Measurements from ENCODE around the gene MND1.

The MND1 gene, protein sequence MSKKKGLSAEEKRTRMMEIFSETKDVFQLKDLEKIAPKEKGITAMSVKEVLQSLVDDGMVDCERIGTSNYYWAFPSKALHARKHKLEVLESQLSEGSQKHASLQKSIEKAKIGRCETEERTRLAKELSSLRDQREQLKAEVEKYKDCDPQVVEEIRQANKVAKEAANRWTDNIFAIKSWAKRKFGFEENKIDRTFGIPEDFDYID

DNA sequence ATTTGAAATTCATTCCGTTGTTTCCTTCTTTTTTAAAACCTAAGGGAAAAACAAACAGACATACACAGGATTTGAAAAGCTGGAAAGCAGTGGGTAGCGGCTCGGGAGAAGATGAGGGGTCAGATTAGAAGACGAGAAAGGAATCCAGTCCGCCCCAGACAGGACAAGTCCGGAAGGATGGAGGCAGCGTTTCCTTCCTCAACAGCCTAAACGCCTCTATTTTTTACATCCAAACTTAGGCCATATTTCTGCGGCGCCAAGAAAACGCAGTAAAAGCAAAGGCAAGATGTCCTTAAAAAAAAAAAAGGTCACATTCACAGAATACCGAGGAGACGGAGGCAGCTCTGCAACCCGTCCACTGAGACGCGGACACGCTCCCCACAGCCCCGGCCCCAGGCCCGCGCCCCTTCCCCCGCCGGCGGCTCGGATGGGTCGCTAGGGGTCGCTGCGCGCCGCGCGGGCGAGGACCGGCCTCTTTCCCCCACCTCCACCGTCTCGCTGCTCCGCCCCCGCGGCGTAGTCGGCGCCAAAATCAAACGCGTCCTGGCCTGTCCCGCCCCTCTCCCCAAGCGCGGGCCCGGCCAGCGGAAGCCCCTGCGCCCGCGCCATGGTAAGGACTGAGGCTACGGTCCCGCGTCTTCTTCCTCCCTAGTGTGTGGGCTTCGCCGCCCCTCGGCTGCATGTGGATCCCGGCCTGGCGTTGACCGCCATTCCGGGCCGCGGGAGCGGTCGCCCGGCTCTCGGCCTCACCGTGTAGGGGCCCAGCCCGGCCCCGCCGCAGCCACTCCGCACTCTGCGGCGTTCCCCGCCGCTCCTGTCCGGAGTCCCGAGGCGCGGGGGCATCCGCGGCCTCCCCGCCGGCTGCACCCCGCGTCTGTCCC, at the start of gene MND1:
Gene MND1, plus strand, starts transcription at position 558 of the 881 bp plus-strand sequence. Its CDS starts 50 bp downstream, at position 608.
- peak; percentile 86 for DNase-seq (ENCODE audit: low spot score)

- DNase-seq (ENCODE audit: low spot score) = no peak
Observed at GRCh38 chr4:153295131-153295755, 49.2 kb upstream of the MND1 start.

DNA sequence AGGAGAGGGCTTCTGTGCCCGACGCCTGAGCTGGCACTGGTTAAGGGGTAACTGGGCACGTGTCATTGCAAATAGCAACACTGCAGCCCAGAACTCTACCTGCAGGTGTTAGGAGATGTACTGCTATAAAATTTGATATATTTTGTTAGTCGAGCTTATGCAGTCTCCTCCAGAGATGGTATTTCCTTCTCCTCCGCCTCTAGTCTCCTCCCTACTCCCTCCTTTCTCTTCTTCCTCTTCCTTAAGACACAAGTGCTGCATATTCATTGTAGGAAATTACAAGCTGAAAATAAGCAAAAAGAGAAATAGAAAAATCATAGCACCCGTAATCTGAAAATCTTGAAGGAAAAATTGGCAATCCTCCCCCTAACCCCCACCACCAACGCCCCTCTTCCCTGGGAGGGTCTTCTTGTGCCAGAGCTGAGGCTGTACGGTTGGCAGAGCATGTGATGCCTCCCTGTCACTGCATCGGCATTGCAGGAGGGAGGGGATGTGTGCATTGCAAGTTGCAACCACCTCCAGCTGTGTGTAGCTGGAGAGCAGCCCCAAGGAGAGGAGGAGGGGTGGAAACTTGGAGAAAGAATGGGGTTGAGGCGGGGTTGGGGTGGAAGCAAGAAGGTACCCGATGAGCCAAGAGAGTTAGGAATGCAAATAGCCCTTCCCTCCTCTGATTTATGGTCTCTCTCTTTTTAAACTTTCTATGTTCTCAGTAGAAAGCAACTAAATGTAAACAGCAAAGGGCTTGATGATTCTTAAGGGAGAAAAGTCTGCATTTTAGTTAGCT, 48.3 kb upstream of the MND1 start:
- DNase-seq (ENCODE audit: low spot score) = no peak

DNA sequence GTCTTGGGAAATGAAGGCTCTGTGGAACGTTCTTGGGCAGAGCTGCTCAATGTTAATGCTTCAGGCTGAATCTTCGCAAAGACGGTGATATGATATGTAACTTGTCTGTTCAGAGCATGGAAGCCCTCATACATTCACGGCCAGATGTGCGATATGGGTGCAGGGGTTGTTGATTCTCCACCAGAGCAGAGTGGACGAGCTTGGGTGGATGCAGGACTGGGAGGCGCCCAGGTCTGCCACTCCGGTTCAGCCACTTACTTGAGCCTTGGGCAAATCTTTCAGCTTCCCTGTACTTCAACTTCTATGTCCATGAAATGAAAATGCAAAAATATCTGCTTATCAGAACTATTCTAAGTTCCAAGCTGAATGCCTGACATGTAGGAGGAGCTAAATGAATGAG, 47.4 kb upstream of the MND1 start:
- DNase-seq (ENCODE audit: low spot score) = no peak

GRCh38 chr4:153310793-153311192, 33.7 kb upstream of the MND1 start:
- DNase-seq (ENCODE audit: low spot score) = no peak

- no peak for DNase-seq (ENCODE audit: low spot score)
Observed at GRCh38 chr4:153314915-153315314, 29.6 kb upstream of the MND1 start.

- DNase-seq (ENCODE audit: low spot score) = peak; percentile 63
Observed at GRCh38 chr4:153318696-153319320, 25.7 kb upstream of the MND1 start.

GRCh38 chr4:153322791-153323190, 21.7 kb upstream of the MND1 start:
- no peak for DNase-seq (ENCODE audit: low spot score)

DNA sequence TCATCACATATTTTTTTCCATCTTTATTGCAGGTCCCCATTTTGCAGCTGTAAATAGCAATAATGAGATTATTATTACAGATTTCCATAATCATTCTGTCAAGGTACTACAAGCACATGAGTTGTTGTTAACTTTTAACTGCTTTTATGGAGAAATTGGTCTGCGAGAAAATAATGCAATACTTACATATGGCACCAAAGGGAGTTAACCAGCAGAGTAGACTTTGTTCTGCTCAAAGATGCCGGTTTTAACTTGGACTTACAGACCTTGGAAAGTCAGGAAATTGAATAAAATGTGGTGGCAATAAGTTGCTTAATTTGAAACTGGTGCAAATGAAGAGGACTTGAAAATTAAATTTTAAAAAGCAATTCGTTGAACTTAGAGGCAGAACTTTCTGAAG, 20.4 kb upstream of the MND1 start:
- no peak for DNase-seq (ENCODE audit: low spot score)

DNA sequence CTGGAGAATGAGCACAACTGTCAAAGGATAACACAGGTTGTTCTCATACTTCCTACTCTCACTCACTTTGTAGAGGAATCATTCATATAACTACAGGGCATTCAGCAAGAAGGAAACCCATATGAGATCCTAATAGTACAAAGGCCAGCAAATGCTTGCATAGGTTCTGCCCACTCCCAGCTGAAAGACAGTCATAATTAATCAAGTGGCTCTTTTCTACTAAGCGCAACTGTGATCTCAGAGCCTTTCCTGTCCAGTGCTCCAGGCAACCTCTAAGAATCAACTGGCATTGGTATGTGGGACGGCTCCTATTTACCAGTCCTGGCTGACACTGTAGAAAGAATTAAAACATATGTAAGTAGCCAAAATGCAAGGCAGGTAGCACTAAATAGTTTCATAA, 18.9 kb upstream of the MND1 start:
- DNase-seq (ENCODE audit: low spot score) = no peak

- no peak for DNase-seq (ENCODE audit: low spot score)
Observed at GRCh38 chr4:153326513-153326912, 18.0 kb upstream of the MND1 start.

GRCh38 chr4:153327247-153327646, 17.2 kb upstream of the MND1 start:
- no peak for DNase-seq (ENCODE audit: low spot score)

DNA sequence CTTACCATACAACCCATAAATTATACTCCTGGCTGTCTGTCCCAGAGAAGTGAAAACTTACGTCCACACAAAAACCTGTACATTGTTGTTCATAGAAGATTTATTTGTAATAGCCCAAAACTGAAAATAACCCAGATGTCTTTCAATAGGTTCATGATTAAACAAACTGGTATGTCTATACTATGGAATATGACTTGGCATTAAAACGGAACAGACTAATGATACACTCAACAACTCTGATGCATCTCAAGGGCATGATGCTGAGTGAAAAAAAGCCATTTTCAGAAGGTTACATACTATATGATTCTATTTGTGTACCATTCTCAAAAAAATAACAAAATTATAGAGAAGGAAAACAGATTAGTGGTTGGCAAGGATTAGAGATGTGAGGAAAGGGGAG, 11.6 kb upstream of the MND1 start:
- DNase-seq (ENCODE audit: low spot score) = peak; percentile 57

GRCh38 chr4:153333874-153334273, 10.6 kb upstream of the MND1 start:
- no peak for DNase-seq (ENCODE audit: low spot score)

- no peak for DNase-seq (ENCODE audit: low spot score)
Observed at GRCh38 chr4:153335665-153336064, 8.8 kb upstream of the MND1 start.

- no peak for DNase-seq (ENCODE audit: low spot score)
Observed at GRCh38 chr4:153337686-153338085, 6.8 kb upstream of the MND1 start.

DNA sequence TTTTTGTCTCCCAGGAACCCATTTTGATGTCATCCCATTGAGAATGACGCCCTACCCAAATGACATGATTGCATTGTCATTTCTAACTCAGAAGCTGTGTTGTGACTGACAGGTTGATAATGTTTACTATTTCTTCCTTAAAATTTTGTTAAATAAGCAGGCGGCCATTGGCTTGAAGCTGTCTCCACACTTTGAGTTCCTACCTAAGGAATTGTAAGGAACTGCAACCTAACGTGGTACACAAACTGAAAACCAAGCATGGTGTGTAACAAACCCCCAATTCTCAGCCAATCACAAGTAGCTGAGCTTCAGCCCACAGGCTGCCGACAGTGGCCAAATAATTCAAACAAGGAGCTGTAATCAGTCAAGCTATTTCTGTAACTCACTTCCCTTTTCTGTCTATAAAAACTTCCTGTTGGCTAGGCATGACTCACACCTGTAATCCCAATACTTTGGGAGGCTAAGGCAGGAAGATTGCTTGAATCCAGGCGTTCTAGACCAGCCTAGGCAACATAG, 2.9 kb upstream of the MND1 start:
- peak; percentile 88 for DNase-seq (ENCODE audit: low spot score)

DNA sequence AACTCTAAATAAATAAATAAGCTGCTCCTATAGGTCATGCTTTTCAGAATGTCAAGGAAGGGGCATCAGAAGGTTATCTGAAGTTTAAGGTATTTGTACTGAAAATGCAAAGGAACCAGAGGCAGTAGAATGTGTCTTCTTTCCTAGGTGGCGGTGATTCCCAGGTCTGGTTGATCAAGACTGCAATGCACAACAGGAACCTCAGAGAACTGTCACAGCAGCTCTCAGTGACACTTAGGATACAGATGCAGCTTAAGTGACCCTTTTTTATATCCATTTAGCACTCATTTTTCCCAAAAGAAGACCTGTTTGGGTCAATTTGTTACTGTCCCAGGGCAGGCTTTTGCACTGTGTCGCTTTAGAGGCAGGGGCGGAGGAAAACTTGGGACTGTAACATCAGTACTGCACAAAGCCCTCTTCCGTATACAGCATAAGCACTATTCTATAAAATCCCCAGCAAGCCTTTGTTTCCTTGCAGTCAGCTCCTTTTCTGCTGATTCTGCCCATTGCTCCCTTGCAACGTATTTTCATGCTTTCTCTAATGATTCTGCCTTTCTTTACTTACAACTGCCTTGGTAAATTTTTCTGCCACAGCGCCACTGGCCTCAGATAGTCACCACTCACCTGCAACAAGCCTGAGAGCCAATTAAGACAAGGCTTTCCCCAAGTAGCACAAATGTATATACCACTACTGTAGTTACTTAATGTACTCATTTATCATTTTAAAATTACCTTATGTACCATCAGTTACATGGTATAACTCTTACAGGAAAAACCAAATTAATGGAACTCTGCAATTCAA, 1.5 kb upstream of the MND1 start:
- DNase-seq (ENCODE audit: low spot score) = no peak

DNA sequence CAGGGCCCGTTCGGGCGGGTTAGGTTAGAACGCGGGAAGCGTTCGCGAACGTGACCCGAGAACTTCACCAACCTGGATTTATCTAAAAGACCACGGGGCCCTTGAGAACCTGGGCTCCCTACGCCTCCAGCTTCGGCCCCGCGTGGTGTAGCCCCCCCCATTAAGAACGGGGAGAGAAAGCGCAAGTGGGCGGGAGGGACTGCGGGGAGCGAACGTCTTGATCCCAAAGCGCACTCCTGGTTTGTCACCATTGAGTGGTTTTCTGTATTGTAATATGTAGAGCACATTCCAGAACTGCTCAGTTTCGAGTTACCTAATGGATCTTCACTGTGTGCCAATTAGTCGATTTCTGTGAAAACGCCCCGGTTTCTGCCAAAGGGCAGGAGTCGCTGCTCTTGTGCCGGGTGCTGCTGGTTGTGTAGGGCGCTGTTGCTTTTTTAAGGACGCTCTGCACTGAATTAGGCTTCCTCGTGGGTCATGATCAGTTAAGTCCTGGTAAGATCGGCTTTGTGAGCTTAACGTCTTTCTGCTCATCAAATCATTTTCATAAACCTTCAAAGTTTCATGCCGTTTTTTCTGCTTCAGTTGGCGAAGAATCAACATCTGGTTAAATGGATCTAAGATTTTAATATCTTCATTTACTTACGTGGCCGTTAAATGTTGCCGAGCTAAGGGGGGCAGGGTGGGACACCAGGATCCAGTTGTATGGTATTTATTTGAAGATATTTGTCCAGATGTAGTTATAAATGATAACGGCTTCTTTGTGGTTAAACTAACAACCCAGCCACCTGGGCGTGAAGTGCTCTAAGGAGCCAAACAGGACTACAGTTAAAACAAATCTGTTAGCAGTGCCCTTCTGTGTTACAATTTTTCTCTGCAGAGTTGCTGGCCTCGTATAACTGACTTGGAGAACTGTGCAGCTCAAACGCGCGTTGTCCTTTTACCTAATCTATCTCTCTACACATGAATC, 809 bp downstream of the MND1 start:
- peak; percentile 77 for DNase-seq (ENCODE audit: low spot score)

DNA sequence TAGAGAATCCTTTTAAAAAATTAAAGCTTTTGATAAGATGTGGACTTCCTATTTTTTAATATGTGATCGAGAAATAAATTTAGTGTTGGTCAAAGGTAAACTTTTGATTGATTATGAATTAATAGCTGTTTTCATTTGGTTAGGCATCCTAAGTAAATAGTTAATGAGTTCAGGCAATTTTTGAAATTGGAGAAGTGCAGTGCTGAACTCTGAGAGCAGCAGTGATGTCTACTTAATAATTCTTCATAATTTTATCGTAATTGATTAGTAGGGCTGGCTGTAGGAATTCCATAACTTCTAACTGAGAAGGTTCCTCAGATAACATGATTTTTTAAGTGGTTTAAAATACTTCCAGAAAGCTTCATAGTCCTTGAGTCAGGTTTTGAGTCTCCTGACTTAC, 1.5 kb downstream of the MND1 start:
- peak; percentile 38 for DNase-seq (ENCODE audit: low spot score)

All from RKO (cell line).